ENCODE results near the gene SLC19A2. TPM values are rescaled to one million over a fixed set of nuclear protein-coding genes. Genes with fewer than 3 reads are reported as not detected.

Gene SLC19A2
- total RNA-seq, 1 donor: 10.5 TPM

- Histone ChIP-seq H4K20me1 (ENCODE audit: insufficient read depth, low read length) (no peaks in the 10 kb centered on the region), H3K9me3 (ENCODE audit: low read depth, low read length) (no peaks in the 10 kb centered on the region), H3K79me2 (ENCODE audit: insufficient read depth, low read length) (no peaks in the 10 kb centered on the region), H3K4me2 (ENCODE audit: insufficient read depth, low read length) (no peak overlapping the region), H3K27ac (ENCODE audit: low read depth, low read length) (no peak overlapping the region), H2AFZ (ENCODE audit: low read length) (no peak overlapping the region), H3K36me3 (ENCODE audit: insufficient read depth, low read length) (peaks cover 8% of the 10 kb centered on the region), H3K4me1 (ENCODE audit: insufficient read depth, low read length) (peaks cover 4% of the 10 kb centered on the region), H3K27me3 (ENCODE audit: insufficient read depth, low read length) (no peaks in the 10 kb centered on the region), H3K4me3 (ENCODE audit: insufficient read depth, low read length) (no peak overlapping the region)
- DNase-seq (ENCODE audit: insufficient read length, low spot score, missing footprints): no peak
- TF ChIP-seq CTCF (IDR thresholded peaks at IDR 0.05; ENCODE audit: extremely low read depth, low read depth, low read length): no peak
Observed at GRCh38 chr1:169465281-169465680, 20.5 kb downstream of the SLC19A2 start.

GRCh38 chr1:169462385-169462784, 23.4 kb downstream of the SLC19A2 start:
- Histone ChIP-seq H3K36me3 (ENCODE audit: insufficient read depth, low read length) (peaks cover under 1% of the 10 kb centered on the region), H4K20me1 (ENCODE audit: insufficient read depth, low read length) (no peaks in the 10 kb centered on the region), H3K27me3 (ENCODE audit: insufficient read depth, low read length) (no peaks in the 10 kb centered on the region), H3K4me2 (ENCODE audit: insufficient read depth, low read length) (no peak overlapping the region), H3K79me2 (ENCODE audit: insufficient read depth, low read length) (no peaks in the 10 kb centered on the region), H3K27ac (ENCODE audit: low read depth, low read length) (no peak overlapping the region), H3K4me1 (ENCODE audit: insufficient read depth, low read length) (peaks cover 4% of the 10 kb centered on the region), H3K4me3 (ENCODE audit: insufficient read depth, low read length) (no peak overlapping the region), H3K9me3 (ENCODE audit: low read depth, low read length) (no peaks in the 10 kb centered on the region), H2AFZ (ENCODE audit: low read length) (no peak overlapping the region)
- no peak for TF ChIP-seq CTCF (IDR thresholded peaks at IDR 0.05; ENCODE audit: extremely low read depth, low read depth, low read length)
- DNase-seq (ENCODE audit: insufficient read length, low spot score, missing footprints): no peak

GRCh38 chr1:169461390-169462000, 24.2 kb downstream of the SLC19A2 start:
- H4K20me1 ChIP-seq (ENCODE audit: insufficient read depth, low read length): no peaks in the 10 kb centered on the region
- H3K4me2 ChIP-seq (ENCODE audit: insufficient read depth, low read length): no peak overlapping the region
- no peak for TF ChIP-seq CTCF (IDR thresholded peaks at IDR 0.05; ENCODE audit: extremely low read depth, low read depth, low read length)
- H3K36me3 ChIP-seq (ENCODE audit: insufficient read depth, low read length): no peaks in the 10 kb centered on the region
- H3K9me3 ChIP-seq (ENCODE audit: low read depth, low read length): no peaks in the 10 kb centered on the region
- H3K27me3 ChIP-seq (ENCODE audit: insufficient read depth, low read length): no peaks in the 10 kb centered on the region
- no peak overlapping the region for H3K27ac ChIP-seq (ENCODE audit: low read depth, low read length)
- H3K79me2 ChIP-seq (ENCODE audit: insufficient read depth, low read length): no peaks in the 10 kb centered on the region
- H2AFZ ChIP-seq (ENCODE audit: low read length): no peak overlapping the region
- DNase-seq (ENCODE audit: insufficient read length, low spot score, missing footprints): no peak
- no peak overlapping the region for H3K4me3 ChIP-seq (ENCODE audit: insufficient read depth, low read length)
- H3K4me1 ChIP-seq (ENCODE audit: insufficient read depth, low read length): peaks cover 4% of the 10 kb centered on the region

- Histone ChIP-seq H3K27me3 (ENCODE audit: insufficient read depth, low read length) (no peaks in the 10 kb centered on the region), H3K9me3 (ENCODE audit: low read depth, low read length) (no peaks in the 10 kb centered on the region), H4K20me1 (ENCODE audit: insufficient read depth, low read length) (no peaks in the 10 kb centered on the region), H3K4me3 (ENCODE audit: insufficient read depth, low read length) (peak overlapping the region; percentile 68), H3K4me2 (ENCODE audit: insufficient read depth, low read length) (peak overlapping the region; percentile 79), H3K36me3 (ENCODE audit: insufficient read depth, low read length) (no peaks in the 10 kb centered on the region), H3K79me2 (ENCODE audit: insufficient read depth, low read length) (no peaks in the 10 kb centered on the region), H2AFZ (ENCODE audit: low read length) (peak overlapping the region; percentile 79), H3K4me1 (ENCODE audit: insufficient read depth, low read length) (peaks cover 4% of the 10 kb centered on the region), H3K27ac (ENCODE audit: low read depth, low read length) (no peak overlapping the region)
- no peak for TF ChIP-seq CTCF (IDR thresholded peaks at IDR 0.05; ENCODE audit: extremely low read depth, low read depth, low read length)
- DNase-seq (ENCODE audit: insufficient read length, low spot score, missing footprints): peak; percentile 23
Observed at GRCh38 chr1:169460191-169460833, 25.4 kb downstream of the SLC19A2 start.

Data from osteoblast (primary cell).